ENCODE results near the gene HBA2. TPM values are rescaled to one million over a fixed set of nuclear protein-coding genes. Genes with fewer than 3 reads are reported as not detected.
A peak's percentile ranks its signal among the peaks of the same experiment; 100 is the strongest.

Gene HBA2
- polyA plus RNA-seq, 3 donors, result 2.8 to 193 (median 158) TPM

GRCh38 chr16:180101-180675 is 7.5 kb downstream of the HBA2 start, which contains the start of gene HBQ1:
HBQ1 (plus strand) TSS chr16:180459; CDS start chr16:180487, 28 bp downstream.
- no peak for TF ChIP-seq CTCF (IDR thresholded peaks at IDR 0.05)
- peaks cover 8% of the 10 kb centered on the region for H3K4me1 Mint-ChIP-seq
- Histone ChIP-seq H3K4me3 (replicated peaks in 1 of 3; ENCODE audit: low read depth in 2 of 3, low read length in 3 of 3) (peak within 1 kb of the TSS in 1 of 3 experiments; percentile 50), H3K79me2 (ENCODE audit: insufficient read depth, low read length) (no peaks in the 10 kb centered on the region), H3K27ac (ENCODE audit: low read depth in 1 of 2, low read length in 2 of 2) (no peak within 1 kb of the TSS), H2AFZ (ENCODE audit: insufficient read depth, low read depth, low read length, poor library complexity, severe bottlenecking) (peak within 1 kb of the TSS; percentile 37), H4K20me1 (ENCODE audit: insufficient read depth, low read length) (no peaks in the 10 kb centered on the region), H3K4me1 (ENCODE audit: control insufficient read depth in 1 of 2, insufficient read depth in 2 of 2, low read length in 2 of 2) (peaks cover 8 to 17% of the 10 kb centered on the region in 2 donors), H3K9ac (ENCODE audit: insufficient read depth, low read length, poor library complexity, severe bottlenecking) (no peak within 1 kb of the TSS), H3K4me2 (replicated peaks; ENCODE audit: extremely low read depth, low read length, poor library complexity, severe bottlenecking) (peak within 1 kb of the TSS; percentile 56), H3K27me3 (ENCODE audit: control insufficient read depth in 2 of 2, insufficient read depth in 2 of 2, low read length in 2 of 2) (peaks cover 32 to 52% of the 10 kb centered on the region in 2 donors), H3K9me3 (replicated peaks in 1 of 2; ENCODE audit: control insufficient read depth in 1 of 2, insufficient read depth in 1 of 2, low read length in 2 of 2) (peaks cover 0 to 8% of the 10 kb centered on the region in 2 donors), H3K36me3 (replicated peaks in 1 of 2; ENCODE audit: control insufficient read depth in 1 of 2, insufficient read depth in 2 of 2, low read length in 2 of 2) (no peaks in the 10 kb centered on the region)
- no peak for DNase-seq
- H3K27ac Mint-ChIP-seq, result no peak within 1 kb of the TSS
- 3% methylated on average over 47 of the region's 59 CpGs for WGBS (ENCODE audit: insufficient coverage)
- peaks cover 41 to 60% (median 50%) of the 10 kb centered on the region in 3 donors for H3K27me3 Mint-ChIP-seq (ENCODE audit: low read depth in 3 of 3)
- H3K36me3 Mint-ChIP-seq, result peaks cover 2 to 6% of the 10 kb centered on the region in 2 donors
- H3K4me3 Mint-ChIP-seq, result peak within 1 kb of the TSS in 1 of 2 donors; percentile 80
- intact Hi-C loops (cut with micrococcal nuclease), result no loop called here
- peaks cover 0 to 11% (median 3%) of the 10 kb centered on the region in 7 donors for H3K9me3 Mint-ChIP-seq

DNA sequence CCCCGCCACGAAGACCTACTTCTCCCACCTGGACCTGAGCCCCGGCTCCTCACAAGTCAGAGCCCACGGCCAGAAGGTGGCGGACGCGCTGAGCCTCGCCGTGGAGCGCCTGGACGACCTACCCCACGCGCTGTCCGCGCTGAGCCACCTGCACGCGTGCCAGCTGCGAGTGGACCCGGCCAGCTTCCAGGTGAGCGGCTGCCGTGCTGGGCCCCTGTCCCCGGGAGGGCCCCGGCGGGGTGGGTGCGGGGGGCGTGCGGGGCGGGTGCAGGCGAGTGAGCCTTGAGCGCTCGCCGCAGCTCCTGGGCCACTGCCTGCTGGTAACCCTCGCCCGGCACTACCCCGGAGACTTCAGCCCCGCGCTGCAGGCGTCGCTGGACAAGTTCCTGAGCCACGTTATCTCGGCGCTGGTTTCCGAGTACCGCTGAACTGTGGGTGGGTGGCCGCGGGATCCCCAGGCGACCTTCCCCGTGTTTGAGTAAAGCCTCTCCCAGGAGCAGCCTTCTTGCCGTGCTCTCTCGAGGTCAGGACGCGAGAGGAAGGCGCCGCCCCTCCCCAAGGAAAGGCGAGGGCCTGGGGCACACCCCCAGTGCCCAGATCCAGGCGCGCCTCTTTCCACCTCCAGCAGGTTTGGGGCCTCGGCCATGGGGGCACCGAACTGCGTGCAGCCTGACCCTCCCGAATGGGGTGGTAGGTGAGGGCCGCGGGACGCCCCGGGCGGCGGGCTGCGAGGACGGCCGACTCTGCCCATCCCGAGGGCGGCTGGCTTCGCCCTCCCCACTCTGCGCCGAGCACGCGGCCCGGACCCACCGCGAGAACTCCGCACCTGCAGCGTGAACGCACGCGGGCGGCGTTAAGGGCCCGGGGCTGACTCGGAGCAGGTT is 8.2 kb downstream of the HBA2 start:
- Mint-ChIP-seq H3K4me1 (peaks cover 7% of the 10 kb centered on the region), H3K9me3 (peaks cover 0 to 6% (median 3%) of the 10 kb centered on the region in 7 donors), H3K36me3 (peaks cover 9 to 13% of the 10 kb centered on the region in 2 donors), H3K27me3 (ENCODE audit: low read depth in 3 of 3) (peaks cover 36 to 52% (median 43%) of the 10 kb centered on the region in 3 donors), H3K4me3 (peak overlapping the region in 1 of 2 donors; percentile 63), H3K27ac (no peak overlapping the region)
- Histone ChIP-seq H3K9me3 (replicated peaks in 1 of 2; ENCODE audit: control insufficient read depth in 1 of 2, insufficient read depth in 1 of 2, low read length in 2 of 2) (peaks cover 0 to 4% of the 10 kb centered on the region in 2 donors), H3K4me3 (replicated peaks in 1 of 3; ENCODE audit: low read depth in 2 of 3, low read length in 3 of 3) (peak overlapping the region in 1 of 3 experiments; percentile 50), H3K4me1 (ENCODE audit: control insufficient read depth in 1 of 2, insufficient read depth in 2 of 2, low read length in 2 of 2) (peaks cover 8 to 17% of the 10 kb centered on the region in 2 donors), H4K20me1 (ENCODE audit: insufficient read depth, low read length) (no peaks in the 10 kb centered on the region), H3K79me2 (ENCODE audit: insufficient read depth, low read length) (no peaks in the 10 kb centered on the region), H3K27ac (ENCODE audit: low read depth in 1 of 2, low read length in 2 of 2) (no peak overlapping the region), H3K36me3 (replicated peaks in 1 of 2; ENCODE audit: control insufficient read depth in 1 of 2, insufficient read depth in 2 of 2, low read length in 2 of 2) (no peaks in the 10 kb centered on the region), H3K27me3 (ENCODE audit: control insufficient read depth in 2 of 2, insufficient read depth in 2 of 2, low read length in 2 of 2) (peaks cover 29 to 46% of the 10 kb centered on the region in 2 donors), H3K9ac (ENCODE audit: insufficient read depth, low read length, poor library complexity, severe bottlenecking) (no peak overlapping the region), H2AFZ (ENCODE audit: insufficient read depth, low read depth, low read length, poor library complexity, severe bottlenecking) (peak overlapping the region; percentile 37), H3K4me2 (replicated peaks; ENCODE audit: extremely low read depth, low read length, poor library complexity, severe bottlenecking) (peak overlapping the region; percentile 56)
- intact Hi-C loops (cut with micrococcal nuclease), result loop anchor here (1.0 kb wide), 1 partner anchor 74 kb away; no protein-coding TSS in a partner anchor
- no peak for TF ChIP-seq CTCF (IDR thresholded peaks at IDR 0.05)
- DNase-seq, result peak; percentile 51 to 66 (median 59)
- 1% methylated on average over 83 of the region's 89 CpGs for WGBS (ENCODE audit: insufficient coverage)
